GM18502 (cell line): ENCODE results near the gene FANK1.

ENCODE experiments used
- ATAC-seq: cut with Tn5 transposase; IDR thresholded peaks from one replicate; pipeline ENCODE4 v1.9.1; 2021; ENCODE audit warnings: mild to moderate bottlenecking; ENCODE audit not compliant: unreplicated experiment, poor library complexity

Gene FANK1

GRCh38 chr10:126057494-126057893 lies 161.1 kb downstream of the FANK1 start:
- no peak for ATAC-seq

GRCh38 chr10:126058104-126058503 lies 161.7 kb downstream of the FANK1 start:
- ATAC-seq, result no peak

- ATAC-seq, result no peak
These were observed 162.1 kb downstream of the FANK1 start for GRCh38 chr10:126058507-126058906.
